ENCODE results near the gene ZBTB25. TPM values are rescaled to one million over a fixed set of nuclear protein-coding genes. Genes with fewer than 3 reads are reported as not detected.

The ZBTB25 gene
- total and polyA plus RNA-seq, 5 experiments from 2014 or later, result 20.6 to 69.7 (median 38.2) TPM

- H3K9me3 Mint-ChIP-seq, result no peaks in the 10 kb centered on the region
- DNase-seq, result no peak
- no peak overlapping the region for H3K4me3 Mint-ChIP-seq
- H3K36me3 Mint-ChIP-seq, result peaks cover 14 to 92% (median 41%) of the 10 kb centered on the region in 3 donors
- H3K4me1 Mint-ChIP-seq, result peaks cover 0 to 1% (median 0%) of the 10 kb centered on the region in 4 donors
- H3K27ac Mint-ChIP-seq, result no peak overlapping the region
- no peak for ATAC-seq
- POLR2A ChIA-PET, result no interaction called here
- H3K27me3 Mint-ChIP-seq, result no peaks in the 10 kb centered on the region
Observed at GRCh38 chr14:64422756-64423155, 80.9 kb downstream of the ZBTB25 start.

GRCh38 chr14:64422005-64422404 lies 81.6 kb downstream of the ZBTB25 start:
- no peak for ATAC-seq
- POLR2A ChIA-PET, result no interaction called here
- H3K27ac Mint-ChIP-seq, result peak overlapping the region in 1 of 10 donors; percentile 25

GRCh38 chr14:64421166-64421565 lies 82.5 kb downstream of the ZBTB25 start:
- DNase-seq (no peak), ATAC-seq (no peak)
- Mint-ChIP-seq H3K27me3 (no peaks in the 10 kb centered on the region), H3K4me1 (peaks cover 0 to 1% (median 0%) of the 10 kb centered on the region in 4 donors), H3K36me3 (peaks cover 19 to 91% (median 42%) of the 10 kb centered on the region in 3 donors), H3K27ac (no peak overlapping the region), H3K4me3 (no peak overlapping the region), H3K9me3 (no peaks in the 10 kb centered on the region)
- POLR2A ChIA-PET, result interaction anchor here (1.1 kb wide), 1 partner anchor 8 kb away, joined by 3 read pairs; no protein-coding TSS in a partner anchor

More at GRCh38 chr14:64422005-64422404, 81.6 kb downstream of the ZBTB25 start:
- Mint-ChIP-seq H3K4me3 (no peak overlapping the region), H3K4me1 (peaks cover 0 to 1% (median 0%) of the 10 kb centered on the region in 4 donors), H3K36me3 (peaks cover 19 to 92% (median 38%) of the 10 kb centered on the region in 3 donors), H3K27me3 (no peaks in the 10 kb centered on the region), H3K9me3 (no peaks in the 10 kb centered on the region)
- no peak for DNase-seq

GRCh38 chr14:64419003-64419402 lies 84.6 kb downstream of the ZBTB25 start:
- ATAC-seq (no peak), DNase-seq (no peak)
- Mint-ChIP-seq H3K27me3 (no peaks in the 10 kb centered on the region), H3K27ac (no peak overlapping the region), H3K36me3 (peaks cover 19 to 87% (median 36%) of the 10 kb centered on the region in 3 donors), H3K4me1 (no peaks in the 10 kb centered on the region), H3K9me3 (no peaks in the 10 kb centered on the region), H3K4me3 (no peak overlapping the region)
- POLR2A ChIA-PET, result interaction anchor here (0.6 to 0.7 kb wide), 2 partner anchors 29 to 107 kb away, joined by 3 to 4 read pairs; no protein-coding TSS in a partner anchor

GRCh38 chr14:64417771-64418125 lies 85.9 kb downstream of the ZBTB25 start:
- POLR2A ChIA-PET, result no interaction called here
- Mint-ChIP-seq H3K4me3 (no peak overlapping the region), H3K27ac (no peak overlapping the region), H3K4me1 (no peaks in the 10 kb centered on the region), H3K36me3 (peaks cover 18 to 80% (median 33%) of the 10 kb centered on the region in 3 donors), H3K27me3 (no peaks in the 10 kb centered on the region), H3K9me3 (no peaks in the 10 kb centered on the region)
- no peak for DNase-seq
- ATAC-seq, result no peak

- ATAC-seq (no peak), DNase-seq (no peak)
- POLR2A ChIA-PET, result no interaction called here
- H3K27ac Mint-ChIP-seq, result peak overlapping the region in 1 of 10 donors; percentile 22
- H3K4me1 Mint-ChIP-seq, result peaks cover 1 to 3% (median 2%) of the 10 kb centered on the region in 4 donors
- H3K36me3 Mint-ChIP-seq, result peaks cover 13 to 82% (median 32%) of the 10 kb centered on the region in 3 donors
- no peak overlapping the region for H3K4me3 Mint-ChIP-seq
- no peaks in the 10 kb centered on the region for H3K9me3 Mint-ChIP-seq
- H3K27me3 Mint-ChIP-seq, result no peaks in the 10 kb centered on the region
Observed at GRCh38 chr14:64417055-64417770, 86.4 kb downstream of the ZBTB25 start.

GRCh38 chr14:64416348-64416932 lies 87.2 kb downstream of the ZBTB25 start:
- peaks cover 7 to 10% (median 8%) of the 10 kb centered on the region in 4 donors for H3K4me1 Mint-ChIP-seq
- ATAC-seq (no peak), DNase-seq (no peak)
- H3K27me3 Mint-ChIP-seq, result no peaks in the 10 kb centered on the region
- POLR2A ChIA-PET, result no interaction called here
- H3K4me3 Mint-ChIP-seq, result no peak overlapping the region
- H3K36me3 Mint-ChIP-seq, result peaks cover 10 to 83% (median 34%) of the 10 kb centered on the region in 3 donors
- H3K9me3 Mint-ChIP-seq, result no peaks in the 10 kb centered on the region
- H3K27ac Mint-ChIP-seq, result no peak overlapping the region

GRCh38 chr14:64412237-64412636 lies 91.4 kb downstream of the ZBTB25 start:
- POLR2A ChIA-PET, result interaction anchor here (0.6 kb wide), 2 partner anchors 107 to 302 kb away, joined by 3 to 4 read pairs; no protein-coding TSS in a partner anchor
- ATAC-seq (no peak), DNase-seq (peak in 2 of 10 donors; percentile 4 to 14)
- Mint-ChIP-seq H3K27me3 (no peaks in the 10 kb centered on the region), H3K9me3 (no peaks in the 10 kb centered on the region), H3K4me1 (peaks cover 7 to 16% (median 12%) of the 10 kb centered on the region in 4 donors), H3K36me3 (peaks cover 0 to 56% (median 27%) of the 10 kb centered on the region in 3 donors), H3K27ac (peak overlapping the region in 6 of 10 donors; percentile 6 to 77 (median 15)), H3K4me3 (peak overlapping the region in 3 of 10 donors; percentile 2 to 28 (median 8))

GRCh38 chr14:64411001-64411400 lies 92.6 kb downstream of the ZBTB25 start:
- peak overlapping the region in 1 of 10 donors; percentile 11 for H3K27ac Mint-ChIP-seq
- POLR2A ChIA-PET, result no interaction called here
- no peak for DNase-seq
- no peaks in the 10 kb centered on the region for H3K27me3 Mint-ChIP-seq
- no peaks in the 10 kb centered on the region for H3K9me3 Mint-ChIP-seq
- no peak for ATAC-seq
- H3K36me3 Mint-ChIP-seq, result peaks cover 0 to 45% (median 23%) of the 10 kb centered on the region in 3 donors
- no peak overlapping the region for H3K4me3 Mint-ChIP-seq
- peaks cover 7 to 16% (median 12%) of the 10 kb centered on the region in 4 donors for H3K4me1 Mint-ChIP-seq

GRCh38 chr14:64410084-64410774 lies 93.4 kb downstream of the ZBTB25 start:
- Mint-ChIP-seq H3K27ac (no peak overlapping the region), H3K27me3 (no peaks in the 10 kb centered on the region)

GRCh38 chr14:64409126-64409920 lies 94.3 kb downstream of the ZBTB25 start:
- Mint-ChIP-seq H3K4me1 (peaks cover 7 to 18% (median 14%) of the 10 kb centered on the region in 4 donors), H3K9me3 (no peaks in the 10 kb centered on the region), H3K27me3 (no peaks in the 10 kb centered on the region), H3K4me3 (no peak overlapping the region), H3K36me3 (peaks cover 1 to 42% (median 21%) of the 10 kb centered on the region in 3 donors), H3K27ac (peak overlapping the region in 3 of 10 donors; percentile 2 to 19 (median 16))
- POLR2A ChIA-PET, result no interaction called here
- no peak for ATAC-seq
- DNase-seq, result no peak

More at GRCh38 chr14:64410084-64410774, 93.4 kb downstream of the ZBTB25 start:
- H3K4me1 Mint-ChIP-seq, result peaks cover 7 to 17% (median 12%) of the 10 kb centered on the region in 4 donors
- peaks cover 0 to 41% (median 18%) of the 10 kb centered on the region in 3 donors for H3K36me3 Mint-ChIP-seq
- POLR2A ChIA-PET, result no interaction called here
- no peaks in the 10 kb centered on the region for H3K9me3 Mint-ChIP-seq
- ATAC-seq (no peak), DNase-seq (no peak)
- no peak overlapping the region for H3K4me3 Mint-ChIP-seq

GRCh38 chr14:64407329-64407728 lies 96.3 kb downstream of the ZBTB25 start:
- POLR2A ChIA-PET, result no interaction called here
- no peak overlapping the region for H3K27ac Mint-ChIP-seq
- no peaks in the 10 kb centered on the region for H3K9me3 Mint-ChIP-seq
- H3K4me1 Mint-ChIP-seq, result peaks cover 7 to 20% (median 14%) of the 10 kb centered on the region in 4 donors
- H3K27me3 Mint-ChIP-seq, result no peaks in the 10 kb centered on the region
- DNase-seq (no peak), ATAC-seq (no peak)
- H3K4me3 Mint-ChIP-seq, result no peak overlapping the region
- H3K36me3 Mint-ChIP-seq, result peaks cover 6 to 47% (median 28%) of the 10 kb centered on the region in 3 donors

Data from naive thymus-derived CD8-positive, alpha-beta T cell (primary cell).